ENCODE measurements around the gene SLC50A1. TPM values are rescaled to one million over a fixed set of nuclear protein-coding genes. Genes with fewer than 3 reads are reported as not detected.
A peak's percentile ranks its signal among the peaks of the same experiment; 100 is the strongest.

SLC50A1 gene
- total and polyA plus RNA-seq, 9 of the 15 experiments (the other 6 are each of a cell fraction or from before 2014, with no cell fraction given), result 46.5 to 132 (median 91.9) TPM

GRCh38 chr1:155139895-155140629 lies 4.4 kb downstream of the SLC50A1 start, which contains the start of gene DPM3 (continued):
- TF ChIP-seq REST (IDR thresholded peaks at IDR 0.05; ENCODE audit: borderline replicate concordance), result no peak
- 0 out of 2 replicates have a peak, but pooled peaks have one; percentile 61 for TF ChIP-seq REST (CRISPR knock-in tag; IDR thresholded peaks at IDR 0.05; ENCODE audit: low read depth)
- TF ChIP-seq AFF1 (IDR thresholded peaks at IDR 0.05; ENCODE audit: low read depth in 1 of 2, partially characterized antibody in 2 of 2), result peak in 1 of 2 experiments; percentile 87
- no peak for TF ChIP-seq PRPF4 (IDR thresholded peaks at IDR 0.05; ENCODE audit: insufficient read depth, low read depth, low read length, poor library complexity, severe bottlenecking)
- TF ChIP-seq ZNF133 (CRISPR knock-in tag; IDR thresholded peaks at IDR 0.05), result no peak
- TF ChIP-seq ZNF41 (CRISPR knock-in tag; conservative IDR thresholded peaks at IDR 0.05), result no peak
- no peak for TF ChIP-seq NCOA6 (IDR thresholded peaks at IDR 0.05)
- TF ChIP-seq NKRF (IDR thresholded peaks at IDR 0.05; ENCODE audit: borderline replicate concordance), result no peak; the same call in 1 of the 2 replicates
- TF ChIP-seq KDM2B (CRISPR knock-in tag; IDR thresholded peaks at IDR 0.05), result 0 out of 2 replicates have a peak, but pooled peaks have one; percentile 2
- no peak for TF ChIP-seq ZNF445 (CRISPR knock-in tag; IDR thresholded peaks at IDR 0.05; ENCODE audit: low read depth)
- TF ChIP-seq POU5F1 (IDR thresholded peaks at IDR 0.05; ENCODE audit: borderline replicate concordance, low read depth, low read length, partially characterized antibody), result peak; percentile 59
- no peak for TF ChIP-seq SRSF1 (IDR thresholded peaks at IDR 0.05; ENCODE audit: low read depth, low read length)
- TF ChIP-seq RBM22 (IDR thresholded peaks at IDR 0.05; ENCODE audit: low read depth, low read length, poor library complexity, severe bottlenecking), result no peak

Data from K562 (cell line).